DMS153 treated with DMSO at 0.1 percent for 48 hours (cell line): ENCODE data around the gene IL10.
A peak's percentile ranks its signal among the peaks of the same experiment; 100 is the strongest.
"Not testable (repeated sequence)": the region's sequence is repeated elsewhere in the genome, so short reads cannot be mapped to it uniquely, and the experiment has no call there.

Source experiments
- DNase-seq: peaks from one replicate; lab custom pipeline; 2025; ENCODE audit not compliant: unreplicated experiment; lab: John Stamatoyannopoulos, UW

Gene IL10

DNA sequence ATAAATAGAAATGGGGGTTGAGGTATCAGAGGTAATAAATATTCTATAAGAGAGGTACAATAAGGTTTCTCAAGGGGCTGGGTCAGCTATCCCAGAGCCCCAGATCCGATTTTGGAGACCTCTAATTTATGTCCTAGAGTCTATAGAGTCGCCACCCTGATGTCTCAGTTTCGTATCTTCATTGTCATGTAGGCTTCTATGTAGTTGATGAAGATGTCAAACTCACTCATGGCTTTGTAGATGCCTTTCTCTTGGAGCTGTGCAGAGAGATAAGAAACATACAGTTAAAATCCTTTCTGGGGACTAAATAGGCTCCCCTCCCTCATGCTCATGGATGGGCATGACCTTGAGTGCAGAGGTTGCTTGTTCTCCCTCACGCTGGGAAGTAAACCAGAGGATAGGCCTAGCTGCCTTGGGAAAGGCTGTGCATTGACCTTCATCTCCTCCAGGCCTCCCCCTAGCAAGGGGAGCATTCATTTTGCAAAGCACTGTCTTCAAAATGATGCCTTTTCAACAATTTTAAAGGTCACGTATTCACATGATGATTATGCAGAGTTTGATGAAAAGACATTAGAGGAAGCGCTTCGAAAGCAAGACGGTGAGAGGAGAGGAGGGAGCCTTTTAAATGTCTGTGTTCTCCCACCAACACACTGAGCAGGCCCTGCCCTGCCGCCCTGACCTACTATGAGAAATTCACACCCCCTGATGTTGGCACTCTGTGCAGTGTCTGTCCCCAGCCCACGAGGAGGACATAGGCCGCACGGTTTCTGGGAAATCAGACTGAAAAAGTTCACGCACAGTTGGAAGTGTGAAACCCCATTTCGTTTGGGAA lies 3.6 kb downstream of the IL10 start:
- DNase-seq: no peak

DNA sequence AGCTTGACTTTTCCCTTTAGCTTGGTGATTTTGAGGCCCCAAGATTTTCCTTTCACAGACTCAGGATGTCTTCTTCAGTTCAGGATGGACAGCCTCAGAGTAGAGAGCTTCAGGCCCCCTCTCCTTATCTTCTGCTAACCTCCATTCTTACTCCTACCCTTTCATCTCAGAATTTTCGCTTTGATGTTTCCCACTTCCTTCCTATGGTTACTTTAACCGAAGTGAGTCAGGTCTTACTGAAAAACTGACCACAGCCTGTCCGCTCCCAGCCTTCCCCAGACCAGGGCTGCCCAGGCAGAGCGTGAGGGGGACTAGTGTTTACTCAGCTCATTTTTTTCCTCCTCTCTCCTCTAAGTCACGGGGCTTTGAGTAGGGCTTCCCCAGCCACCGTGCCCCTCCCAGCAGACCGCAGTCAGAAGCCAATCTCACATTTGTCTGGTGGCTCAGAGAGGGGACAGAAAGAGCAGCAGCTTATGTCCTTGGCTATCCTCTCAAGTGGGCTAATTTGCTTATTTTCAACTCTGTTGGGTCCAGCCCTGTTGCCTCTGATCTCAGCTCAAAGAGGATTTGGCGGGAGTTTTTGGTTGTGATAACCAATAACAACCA lies 5.9 kb downstream of the IL10 start:
- DNase-seq: no peak

DNA sequence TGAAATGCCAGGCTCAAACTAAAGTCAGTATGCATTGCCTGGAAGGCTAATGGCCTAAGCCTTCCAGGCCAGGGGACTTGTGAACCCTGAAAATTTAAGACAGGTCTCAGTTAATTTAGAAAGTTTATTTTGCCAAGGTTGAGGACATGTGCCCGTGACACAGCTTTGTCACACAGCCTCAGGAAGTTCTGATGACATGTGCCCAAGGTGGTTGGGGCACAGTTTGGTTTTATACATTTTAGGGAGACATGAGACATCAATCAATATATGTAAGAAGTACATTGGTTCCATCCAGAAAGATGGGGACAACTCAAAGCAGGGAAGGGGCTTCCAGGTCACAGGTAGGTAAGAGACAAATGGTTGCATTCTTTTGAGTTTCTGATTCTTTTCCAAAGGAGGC lies 6.5 kb downstream of the IL10 start:
- not testable (repeated sequence) for DNase-seq

- DNase-seq: not testable (repeated sequence)
Observed at GRCh38 chr1:206762741-206763364, 9.4 kb downstream of the IL10 start.

DNA sequence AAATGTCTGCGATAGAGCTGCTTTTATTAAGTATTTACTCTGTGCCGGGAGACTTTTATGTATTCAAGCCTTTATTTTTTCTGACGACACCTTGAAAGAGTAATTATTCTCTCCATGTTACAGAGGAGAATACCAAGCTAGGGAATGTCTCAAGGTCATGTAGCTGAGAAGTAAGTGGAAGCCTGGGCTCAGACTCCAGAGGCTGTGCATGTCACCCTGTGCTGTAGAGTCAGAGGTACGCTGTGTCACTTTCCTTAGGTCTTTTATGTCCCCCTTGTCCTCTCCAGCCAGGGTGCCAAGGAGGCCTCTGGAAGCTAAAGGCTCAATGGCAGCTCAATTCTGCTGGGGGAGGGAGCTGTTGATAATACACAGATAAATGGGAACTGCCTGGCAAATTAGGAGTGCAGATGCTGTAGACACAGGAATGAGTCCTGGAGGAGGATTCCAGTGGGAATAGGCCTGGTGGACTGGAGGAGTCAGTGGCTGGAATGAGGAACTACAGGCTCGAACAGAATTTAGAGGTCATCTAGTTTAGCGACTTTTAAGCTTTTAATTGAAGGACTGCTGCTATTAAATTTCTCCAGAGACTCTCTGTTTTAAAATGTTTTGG lies 11.0 kb downstream of the IL10 start:
- no peak for DNase-seq

- no peak for DNase-seq
Observed at GRCh38 chr1:206760590-206760989, 11.7 kb downstream of the IL10 start.

GRCh38 chr1:206757524-206758266 lies 14.6 kb downstream of the IL10 start:
- no peak for DNase-seq

GRCh38 chr1:206754011-206754410 lies 18.3 kb downstream of the IL10 start:
- no peak for DNase-seq

DNA sequence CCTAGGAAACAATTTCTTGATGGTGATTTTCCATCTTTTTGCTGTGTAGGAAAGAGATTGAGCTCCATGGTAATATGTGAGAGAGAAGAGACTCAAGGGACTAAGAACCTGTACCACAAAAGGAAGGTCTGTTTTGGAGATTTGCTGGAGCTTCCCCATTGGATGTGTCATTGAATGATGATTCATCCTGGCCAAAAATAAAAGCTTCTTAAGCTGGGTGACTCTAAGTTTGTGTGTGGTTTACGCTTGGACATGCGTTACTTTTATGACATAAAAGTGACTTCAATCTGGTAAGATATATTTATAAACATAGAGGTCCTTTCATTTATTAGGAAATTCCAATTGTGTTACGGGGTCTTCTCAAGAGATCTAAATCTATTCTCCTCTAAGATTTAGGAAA lies 19.2 kb downstream of the IL10 start:
- DNase-seq: no peak

DNA sequence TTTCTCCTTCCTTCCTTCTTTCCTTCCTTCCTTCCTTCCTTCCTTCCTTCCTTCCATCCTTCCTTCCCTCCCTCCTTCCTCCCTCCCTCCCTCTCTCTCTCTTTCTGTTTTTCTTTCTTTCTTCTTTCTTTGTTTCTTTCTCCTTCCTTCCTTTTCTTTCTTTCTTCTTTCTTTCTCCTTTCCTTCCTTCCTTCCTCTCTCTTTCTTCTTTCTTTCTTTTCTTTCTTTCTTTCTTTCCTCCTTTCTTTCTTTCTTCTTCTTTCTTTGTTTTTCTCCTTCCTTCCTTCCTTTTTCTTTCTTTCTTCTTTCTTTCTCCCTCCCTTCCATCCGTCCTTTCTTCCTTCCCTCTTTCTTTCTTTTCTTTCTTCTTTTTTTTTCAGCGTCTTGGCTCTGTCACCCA lies 19.8 kb downstream of the IL10 start:
- DNase-seq: no peak

DNA sequence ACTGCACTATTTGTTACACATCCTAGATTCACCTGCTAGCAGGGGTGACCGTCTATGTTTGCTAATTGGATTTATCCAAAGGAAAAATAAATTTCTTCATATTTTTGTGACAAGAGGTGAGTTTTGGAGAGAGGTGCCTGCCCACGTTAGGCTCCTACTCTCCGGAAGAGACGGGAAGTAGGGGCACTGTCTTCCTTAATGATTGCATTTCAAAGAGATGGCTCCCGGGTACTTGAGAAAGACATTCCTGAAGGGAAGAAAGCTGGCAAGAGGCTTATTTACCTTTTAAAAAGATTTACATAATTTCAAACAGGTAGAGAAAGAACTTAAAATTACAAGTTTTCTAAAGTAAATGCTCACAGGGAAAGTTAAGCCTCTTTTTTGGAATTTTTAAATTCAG lies 20.4 kb downstream of the IL10 start:
- DNase-seq: no peak

DNA sequence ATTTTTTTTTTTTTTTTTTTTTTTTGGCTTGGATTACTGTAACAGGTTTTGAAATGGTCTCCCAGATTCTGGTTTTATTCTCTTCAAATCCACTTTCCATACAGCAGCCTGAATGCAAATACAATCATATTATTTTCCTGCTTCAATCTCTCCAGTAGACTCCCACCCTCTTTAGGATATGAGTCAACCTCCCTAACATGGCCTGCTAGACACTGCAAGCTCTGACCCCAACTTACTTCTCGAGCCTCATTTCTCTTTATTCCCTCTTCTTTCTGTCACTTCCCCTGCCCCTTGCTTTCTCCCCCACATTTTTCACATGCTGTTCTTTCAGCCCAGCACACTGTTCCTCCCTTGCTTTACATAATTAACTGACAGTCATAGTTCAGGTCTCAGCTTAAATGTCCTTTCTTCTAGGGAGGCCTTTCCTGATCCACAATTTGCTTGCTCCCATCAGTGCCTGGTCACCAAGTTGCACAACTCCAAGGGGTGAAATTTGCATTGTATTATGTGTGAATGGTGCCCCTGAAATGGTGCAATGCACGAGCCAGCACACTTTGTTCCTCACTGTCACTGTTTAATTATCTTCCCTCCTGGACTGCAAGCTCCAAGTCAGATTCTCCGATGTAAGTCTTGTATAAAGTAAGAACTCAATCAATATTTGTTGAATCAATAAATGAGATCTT lies 23.8 kb downstream of the IL10 start:
- DNase-seq: no peak

- DNase-seq: no peak
Observed at GRCh38 chr1:206745301-206745700, 27.0 kb downstream of the IL10 start.

GRCh38 chr1:206744683-206745082 lies 27.6 kb downstream of the IL10 start:
- DNase-seq: no peak

DNA sequence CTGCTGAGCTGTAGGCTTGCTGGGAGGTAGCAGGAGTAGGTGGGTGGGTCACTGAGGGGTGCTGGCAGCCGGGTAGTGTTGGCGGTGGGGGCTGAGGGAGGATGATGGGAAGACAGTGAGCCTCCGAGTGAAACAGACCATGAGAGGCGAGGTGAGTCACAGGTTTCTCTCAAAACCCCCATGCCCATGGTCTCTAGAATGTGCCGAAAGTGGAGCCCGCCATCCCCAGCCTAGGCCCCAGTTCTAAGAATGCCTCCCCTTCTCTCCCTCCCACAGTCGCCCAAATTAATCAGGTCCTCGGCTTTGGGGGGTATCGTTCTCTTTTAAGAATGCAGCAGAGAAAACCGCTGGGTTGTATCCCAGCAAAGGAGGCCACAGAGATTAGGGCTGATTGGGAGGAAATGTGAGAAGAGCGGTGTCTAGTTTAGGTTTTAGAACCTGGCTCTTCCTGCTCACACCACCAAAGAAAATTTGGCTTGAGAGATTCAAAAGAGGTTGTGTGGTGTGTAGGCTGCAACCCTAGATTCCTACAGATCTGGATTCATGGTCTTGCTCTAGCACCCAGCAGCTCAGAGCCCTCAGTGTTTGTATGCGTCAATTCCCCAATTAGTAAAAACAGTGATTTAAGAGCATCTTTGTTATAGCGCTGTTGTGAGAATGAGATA lies 29.4 kb downstream of the IL10 start:
- no peak for DNase-seq

DNA sequence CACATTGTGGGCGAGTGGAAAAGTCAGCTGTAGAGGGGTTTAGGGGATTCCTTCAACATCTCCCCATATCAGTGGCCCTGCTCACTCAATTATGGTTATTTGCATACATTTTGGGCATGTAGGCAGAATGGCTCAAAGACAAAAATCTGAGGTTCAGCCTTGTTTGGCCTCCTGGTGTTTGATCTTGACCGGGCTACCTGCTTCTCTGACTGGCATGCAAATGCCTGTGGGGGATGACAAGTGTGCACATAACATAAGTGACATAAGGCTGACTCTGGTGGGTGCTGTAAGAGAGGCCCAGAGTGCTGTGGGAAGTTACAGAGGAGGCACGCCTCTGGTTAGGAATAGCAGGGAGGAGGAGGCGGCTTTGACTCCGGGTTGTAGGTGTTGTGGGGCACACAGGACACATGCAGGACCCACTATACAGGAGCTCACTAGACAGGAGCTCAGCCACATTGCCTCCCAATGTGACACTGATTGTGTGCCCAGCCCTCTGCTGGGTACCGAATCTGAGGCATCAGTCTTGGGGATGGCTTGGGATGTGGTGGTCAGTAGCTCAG lies 31.1 kb downstream of the IL10 start:
- DNase-seq: no peak

GRCh38 chr1:206739411-206740076 lies 32.8 kb downstream of the IL10 start:
- DNase-seq: no peak

GRCh38 chr1:206738370-206739366 lies 33.6 kb downstream of the IL10 start:
- peak; percentile 19 for DNase-seq
